Measurements from ENCODE around the gene ASB6. TPM values are rescaled to one million over a fixed set of nuclear protein-coding genes. Genes with fewer than 3 reads are reported as not detected.

The ASB6 gene
- total and polyA plus RNA-seq, 4 donors: 3.4 to 8.4 (median 6.2) TPM

GRCh38 chr9:129619787-129620668 is 21.9 kb downstream of the ASB6 start (continued):
- TF ChIP-seq, protein P1, sequence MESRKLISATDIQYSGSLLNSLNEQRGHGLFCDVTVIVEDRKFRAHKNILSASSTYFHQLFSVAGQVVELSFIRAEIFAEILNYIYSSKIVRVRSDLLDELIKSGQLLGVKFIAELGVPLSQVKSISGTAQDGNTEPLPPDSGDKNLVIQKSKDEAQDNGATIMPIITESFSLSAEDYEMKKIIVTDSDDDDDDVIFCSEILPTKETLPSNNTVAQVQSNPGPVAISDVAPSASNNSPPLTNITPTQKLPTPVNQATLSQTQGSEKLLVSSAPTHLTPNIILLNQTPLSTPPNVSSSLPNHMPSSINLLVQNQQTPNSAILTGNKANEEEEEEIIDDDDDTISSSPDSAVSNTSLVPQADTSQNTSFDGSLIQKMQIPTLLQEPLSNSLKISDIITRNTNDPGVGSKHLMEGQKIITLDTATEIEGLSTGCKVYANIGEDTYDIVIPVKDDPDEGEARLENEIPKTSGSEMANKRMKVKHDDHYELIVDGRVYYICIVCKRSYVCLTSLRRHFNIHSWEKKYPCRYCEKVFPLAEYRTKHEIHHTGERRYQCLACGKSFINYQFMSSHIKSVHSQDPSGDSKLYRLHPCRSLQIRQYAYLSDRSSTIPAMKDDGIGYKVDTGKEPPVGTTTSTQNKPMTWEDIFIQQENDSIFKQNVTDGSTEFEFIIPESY (IDR thresholded peaks at IDR 0.05): no peak
- TF ChIP-seq HNF4G (IDR thresholded peaks at IDR 0.05): no peak
- no peak for TF ChIP-seq HNF4A (conservative IDR thresholded peaks at IDR 0.05)
- TF ChIP-seq CTCF (IDR thresholded peaks at IDR 0.05; ENCODE audit: low read depth, low read length, missing input control): no peak
- TF ChIP-seq FOXA1 (IDR thresholded peaks at IDR 0.05): no peak
- no peak for TF ChIP-seq RAD21 (IDR thresholded peaks at IDR 0.05)
- no peak for TF ChIP-seq YY1 (IDR thresholded peaks at IDR 0.05)

GRCh38 chr9:129617167-129617566 is 24.8 kb downstream of the ASB6 start:
- no peak overlapping the region for H3K4me3 ChIP-seq (ENCODE audit: low read depth in 1 of 3, low read length in 3 of 3)
- H3K36me3 ChIP-seq (ENCODE audit: control insufficient read depth in 4 of 4, insufficient read depth in 3 of 4, low read depth in 1 of 4, low read length in 3 of 4): no peaks in the 10 kb centered on the region
- peaks cover 3 to 14% (median 7%) of the 10 kb centered on the region in 4 donors for H3K4me1 ChIP-seq (ENCODE audit: control insufficient read depth in 4 of 4, insufficient read depth in 4 of 4, low read length in 3 of 4)
- no peaks in the 10 kb centered on the region for H3K9me3 ChIP-seq (ENCODE audit: control insufficient read depth in 4 of 4, low read length in 3 of 4)
- no peak for DNase-seq (ENCODE audit: low spot score)
- H3K27ac ChIP-seq (ENCODE audit: low read depth in 1 of 2, low read length in 2 of 2): no peak overlapping the region
- 12% methylated on average over 1 of the region's 1 CpG for WGBS
- no peak overlapping the region for H3K9ac ChIP-seq (ENCODE audit: low read depth in 1 of 2, low read length in 2 of 2)
- TF ChIP-seq CTCF (IDR thresholded peaks at IDR 0.05; ENCODE audit: low read depth, low read length, missing input control): peak; percentile 20
- TF ChIP-seq JUND (IDR thresholded peaks at IDR 0.05): no peak
- peak; percentile 61 to 65 for TF ChIP-seq RAD21 (IDR thresholded peaks at IDR 0.05)
- H3K27me3 ChIP-seq (ENCODE audit: control insufficient read depth in 4 of 4, insufficient read depth in 4 of 4, low read length in 3 of 4): no peaks in the 10 kb centered on the region

DNA sequence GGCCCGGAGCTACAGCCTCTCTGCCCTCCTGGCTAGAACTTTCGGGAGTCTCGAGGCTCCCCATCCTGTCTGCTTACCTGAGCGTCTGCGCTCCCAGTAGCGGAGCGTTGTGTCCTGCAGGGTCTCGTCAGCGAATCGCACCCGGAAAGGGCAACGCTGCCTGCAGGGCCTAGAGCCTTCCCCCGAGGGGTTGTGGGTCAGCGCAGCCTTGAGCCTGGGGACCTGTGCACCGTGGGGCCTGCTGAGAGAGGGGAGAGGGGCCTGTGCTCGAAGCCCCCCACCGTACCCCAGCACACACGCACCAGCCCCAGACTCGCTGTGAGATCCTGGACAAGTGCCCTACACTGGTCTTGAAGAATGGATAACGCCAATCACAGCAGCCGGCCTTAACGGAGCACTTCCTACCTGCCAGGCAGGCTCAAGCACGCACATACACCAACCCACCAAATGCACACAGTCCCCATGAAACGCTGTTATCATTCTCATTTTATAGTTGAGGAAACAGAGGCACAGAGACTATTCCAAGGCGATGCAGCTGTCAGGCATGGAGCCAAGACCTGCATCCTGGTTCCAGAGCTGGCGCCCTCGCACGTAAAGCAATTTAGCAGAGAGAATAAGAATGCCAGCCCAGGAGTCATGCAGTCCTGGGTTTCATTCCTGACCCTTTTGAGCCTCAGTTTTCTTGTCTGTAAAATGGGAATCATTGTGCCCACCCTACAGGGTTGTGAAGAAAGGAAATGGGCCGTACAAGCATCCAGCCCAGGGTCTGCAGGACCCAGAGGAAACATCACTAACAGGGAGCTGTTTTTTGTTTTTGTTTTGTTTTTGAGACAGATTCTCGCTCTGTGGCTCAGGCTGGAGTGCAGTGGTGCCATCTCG is 26.3 kb downstream of the ASB6 start:
- Histone ChIP-seq H3K4me3 (ENCODE audit: low read depth in 1 of 3, low read length in 3 of 3) (no peak overlapping the region), H3K27me3 (ENCODE audit: control insufficient read depth in 4 of 4, insufficient read depth in 4 of 4, low read length in 3 of 4) (no peaks in the 10 kb centered on the region)
- WGBS: 86% methylated on average over 31 of the region's 31 CpGs

More for the DNA sequence above, 26.3 kb downstream of the ASB6 start:
- no peak for DNase-seq (ENCODE audit: low spot score)
- Histone ChIP-seq H3K27ac (ENCODE audit: low read depth in 1 of 2, low read length in 2 of 2) (no peak overlapping the region), H3K36me3 (ENCODE audit: control insufficient read depth in 4 of 4, insufficient read depth in 3 of 4, low read depth in 1 of 4, low read length in 3 of 4) (no peaks in the 10 kb centered on the region), H3K9ac (ENCODE audit: low read depth in 1 of 2, low read length in 2 of 2) (no peak overlapping the region), H3K9me3 (ENCODE audit: control insufficient read depth in 4 of 4, low read length in 3 of 4) (no peaks in the 10 kb centered on the region), H3K4me1 (ENCODE audit: control insufficient read depth in 4 of 4, insufficient read depth in 4 of 4, low read length in 3 of 4) (peaks cover 5 to 18% (median 11%) of the 10 kb centered on the region in 4 donors)
- TF ChIP-seq HNF4A (conservative IDR thresholded peaks at IDR 0.05) (no peak), RAD21 (IDR thresholded peaks at IDR 0.05) (no peak), GABPA (IDR thresholded peaks at IDR 0.05 in 1 of 2, conservative IDR thresholded peaks at IDR 0.05 in 1 of 2) (no peak), MAX (IDR thresholded peaks at IDR 0.05) (no peak), HNF4G (IDR thresholded peaks at IDR 0.05) (no peak), FOXA1 (IDR thresholded peaks at IDR 0.05) (no peak)

Data from liver (tissue), 9 donors.